PC-9 (cell line): ENCODE data around the gene CD300LB. TPM values are rescaled to one million over a fixed set of nuclear protein-coding genes. Genes with fewer than 3 reads are reported as not detected.

Source experiments
- BruUV-seq: library from RNA; stranded (reverse); fragments of 400-500 nt; replicated peaks from 2 replicates; lab custom pipeline; 2021; lab: Mats Ljungman, UMichigan
- CTCF ChIA-PET: fragments of 300-600 bp; sonication (Branson Sonifier 250); formaldehyde crosslinking; loops from one replicate; lab custom pipeline; 2022; ENCODE audit warnings: antibody characterized with exemption; lab: Charles Lee
- POLR2A ChIA-PET: fragments of 300-600 bp; sonication (Branson Sonifier 250); formaldehyde crosslinking; loops from one replicate; lab custom pipeline; 2022; ENCODE audit warnings: antibody characterized with exemption; ENCODE audit not compliant: unreplicated experiment; lab: Charles Lee
- DNase-seq, 2 experiments: peaks; one replicate each; pipeline versions ENCODE4 v3.0.0 to v3.0.0-alpha.2; 2015 to 2022; ENCODE audit warnings: mixed read lengths in 1 of 2
- H2AFZ ChIP-seq: fragments of 200-600 bp; sonication (generic); 2 replicates; pipeline ENCODE4 v1.8.1; 2017; ENCODE audit warnings: antibody characterized with exemption
- H3F3A ChIP-seq: fragments of 200-600 bp; sonication (generic); 2 replicates; pipeline ENCODE4 v1.8.1; 2017; ENCODE audit warnings: antibody characterized with exemption, mild to moderate bottlenecking, low read depth; ENCODE audit not compliant: insufficient read depth
- H3K27ac ChIP-seq: fragments of 200-600 bp; sonication (generic); 2 replicates; pipeline ENCODE4 v1.6.1; 2016; ENCODE audit warnings: mixed run types
- H3K27me3 ChIP-seq: fragments of 200-600 bp; sonication (generic); 2 replicates; pipeline ENCODE4 v1.6.1; 2016; ENCODE audit warnings: low read depth, mixed run types; ENCODE audit not compliant: insufficient read depth
- H3K36me3 ChIP-seq: fragments of 200-600 bp; sonication (generic); 2 replicates; pipeline ENCODE4 v1.6.1; 2016; ENCODE audit warnings: low read depth, mixed run types
- H3K4me1 ChIP-seq: fragments of 200-600 bp; sonication (generic); replicated peaks from 2 replicates; pipeline ENCODE4 v1.6.1; 2016; ENCODE audit warnings: mixed run types; ENCODE audit not compliant: insufficient read depth
- H3K4me2 ChIP-seq: fragments of 200-600 bp; sonication (generic); 2 replicates; pipeline ENCODE4 v1.6.1; 2017; ENCODE audit warnings: mixed run types
- H3K4me3 ChIP-seq: fragments of 200-600 bp; sonication (generic); 2 replicates; pipeline ENCODE4 v1.6.1; 2016; ENCODE audit warnings: mixed run types
- H3K79me2 ChIP-seq: fragments of 200-600 bp; sonication (generic); 2 replicates; pipeline ENCODE4 v1.6.1; 2017; ENCODE audit warnings: low read depth, mixed run types
- H3K9me2 ChIP-seq: fragments of 200-600 bp; sonication (generic); 2 replicates; pipeline ENCODE4 v1.8.1; 2017; ENCODE audit warnings: mild to moderate bottlenecking; ENCODE audit not compliant: insufficient read depth
- H3K9me3 ChIP-seq: fragments of 200-600 bp; sonication (generic); 2 replicates; pipeline ENCODE4 v1.8.1; 2016; ENCODE audit warnings: low read depth; ENCODE audit not compliant: insufficient read depth
- H4K20me1 ChIP-seq: fragments of 200-600 bp; sonication (generic); 2 replicates; pipeline ENCODE4 v1.8.1; 2017; ENCODE audit not compliant: insufficient read depth
- CTCF ChIP-seq: fragments of 200-600 bp; sonication (generic); conservative IDR thresholded peaks from 2 replicates; pipeline ENCODE4 v1.6.1; 2017; ENCODE audit warnings: mixed run types, antibody characterized with exemption, mild to moderate bottlenecking, moderate library complexity
- EZH2 ChIP-seq: fragments of 200-600 bp; sonication (generic); IDR thresholded peaks from 2 replicates; pipeline ENCODE4 v1.8.0; 2017; ENCODE audit warnings: antibody characterized with exemption, low read depth
- intact Hi-C: fragments of 100-400 bp; cut with micrococcal nuclease; formaldehyde crosslinking; loops from one replicate; pipeline ENCODE4 v1.10.0; 2022; ENCODE audit not compliant: unreplicated experiment
- total RNA-seq: library from RNA; stranded (reverse); gene quantifications from 2 replicates; pipeline ENCODE4 v1.2.3, GENCODE V29; 2021

Gene CD300LB
- total RNA-seq, 1 experiment from 2014 or later, result not detected

DNA sequence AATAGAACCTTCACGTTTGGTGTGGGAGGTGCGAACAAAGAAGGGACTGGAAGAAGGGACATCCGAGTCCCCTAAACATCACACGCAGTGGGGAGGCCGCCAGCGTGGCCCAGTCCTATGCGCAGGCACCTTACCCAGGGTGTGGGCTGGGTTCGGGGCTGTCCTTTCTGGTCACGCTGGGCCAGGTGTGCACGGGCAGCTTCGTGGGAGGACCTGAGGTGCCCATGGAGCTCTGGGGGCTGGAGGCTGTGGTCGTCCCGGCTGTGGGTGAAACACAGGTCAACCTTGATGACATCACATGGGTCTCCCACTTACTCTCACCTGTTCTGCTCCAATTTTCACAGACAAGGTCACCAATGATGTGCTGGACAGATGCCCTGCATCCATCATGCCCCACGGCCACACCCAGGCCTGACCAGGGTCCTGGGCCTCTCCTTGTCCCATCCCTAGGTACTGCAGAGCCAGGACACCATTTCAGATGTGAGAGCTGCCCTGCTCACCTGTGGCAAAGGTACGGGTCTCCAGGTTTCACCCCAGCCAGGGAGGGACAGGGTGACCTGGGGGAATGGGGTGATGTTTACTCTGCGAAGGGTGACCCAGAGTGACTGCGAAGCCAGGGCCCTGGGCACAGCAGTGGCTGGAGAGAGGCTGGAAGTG lies 11.6 kb upstream of the CD300LB start:
- no peak for TF ChIP-seq CTCF
- TF ChIP-seq EZH2, result no peak
- H3K4me1 ChIP-seq, result no peaks in the 10 kb centered on the region
- POLR2A ChIA-PET, result no interaction called here

DNA sequence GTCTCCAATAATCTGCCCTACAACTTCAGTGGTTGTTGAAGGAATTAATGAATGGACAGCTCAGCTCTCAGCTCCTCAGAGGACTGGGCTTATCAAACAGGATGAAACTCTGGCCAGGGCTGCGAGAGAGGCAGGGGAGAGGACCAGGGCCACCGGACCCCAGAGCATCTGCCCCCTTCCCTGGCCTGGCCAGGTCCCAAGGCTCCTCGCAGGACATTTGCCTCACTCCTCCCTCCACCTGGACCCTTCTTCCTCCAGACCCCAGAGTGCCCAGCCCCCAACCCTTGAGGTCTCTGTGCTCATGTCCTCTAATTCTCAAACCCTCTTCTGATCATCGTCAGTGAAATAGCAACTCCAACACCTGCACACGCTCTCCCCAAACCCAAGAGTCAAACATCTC lies 10.9 kb upstream of the CD300LB start:
- CTCF ChIA-PET, result no interaction called here
- no peak for TF ChIP-seq EZH2
- TF ChIP-seq CTCF, result no peak
- no peak overlapping the region for H3K4me2 ChIP-seq
- DNase-seq, result no peak
- no peaks in the 10 kb centered on the region for H3K9me3 ChIP-seq
- POLR2A ChIA-PET, result no interaction called here
- H3K36me3 ChIP-seq, result no peaks in the 10 kb centered on the region
- no peaks in the 10 kb centered on the region for H3K4me1 ChIP-seq
- no peaks in the 10 kb centered on the region for H3K9me2 ChIP-seq
- no peak overlapping the region for H3K4me3 ChIP-seq
- BruUV-seq, result no TSS peak
- H3F3A ChIP-seq, result no peaks in the 10 kb centered on the region
- no peaks in the 10 kb centered on the region for H3K79me2 ChIP-seq
- intact Hi-C loops, result no loop called here
- H3K27me3 ChIP-seq, result peaks cover 100% of the 10 kb centered on the region
- H4K20me1 ChIP-seq, result no peaks in the 10 kb centered on the region
- H2AFZ ChIP-seq, result no peak overlapping the region
- no peak overlapping the region for H3K27ac ChIP-seq

More for the DNA sequence above, 11.6 kb upstream of the CD300LB start:
- CTCF ChIA-PET, result no interaction called here
- Histone ChIP-seq H3K4me3 (no peak overlapping the region), H3K9me3 (no peaks in the 10 kb centered on the region), H3K79me2 (no peaks in the 10 kb centered on the region), H3F3A (no peaks in the 10 kb centered on the region), H3K27ac (no peak overlapping the region), H3K36me3 (no peaks in the 10 kb centered on the region), H3K4me2 (no peak overlapping the region), H2AFZ (no peak overlapping the region), H3K27me3 (peaks cover 100% of the 10 kb centered on the region), H3K9me2 (no peaks in the 10 kb centered on the region), H4K20me1 (no peaks in the 10 kb centered on the region)
- intact Hi-C loops, result no loop called here
- BruUV-seq, result no TSS peak
- no peak for DNase-seq

- ChIA-PET CTCF (no interaction called here), POLR2A (interaction anchor here (0.6 kb wide), 1 partner anchor 34 kb away, joined by 3 read pairs; no protein-coding TSS in a partner anchor)
- H3K9me3 ChIP-seq, result no peaks in the 10 kb centered on the region
- no peaks in the 10 kb centered on the region for H3F3A ChIP-seq
- no peak for DNase-seq
- H2AFZ ChIP-seq, result no peak overlapping the region
- no peaks in the 10 kb centered on the region for H3K9me2 ChIP-seq
- H4K20me1 ChIP-seq, result no peaks in the 10 kb centered on the region
- H3K4me1 ChIP-seq, result no peaks in the 10 kb centered on the region
- H3K4me2 ChIP-seq, result no peak overlapping the region
- no peak overlapping the region for H3K27ac ChIP-seq
- TF ChIP-seq EZH2, result no peak
- no peak for TF ChIP-seq CTCF
- intact Hi-C loops, result no loop called here
- H3K36me3 ChIP-seq, result no peaks in the 10 kb centered on the region
- H3K4me3 ChIP-seq, result no peak overlapping the region
- peaks cover 100% of the 10 kb centered on the region for H3K27me3 ChIP-seq
- H3K79me2 ChIP-seq, result no peaks in the 10 kb centered on the region
- no TSS peak for BruUV-seq
Measured at GRCh38 chr17:74541176-74542111, 10.2 kb upstream of the CD300LB start.
